NCI-H526 (cell line): Measurements from ENCODE around the gene TUBA1C.
A peak's percentile ranks its signal among the peaks of the same experiment; 100 is the strongest.
"Not testable (repeated sequence)": the region's sequence is repeated elsewhere in the genome, so short reads cannot be mapped to it uniquely, and the experiment has no call there.

Experiments used
- DNase-seq, 2 experiments: peaks; one replicate each; lab custom pipeline; 2025; lab: John Stamatoyannopoulos, UW

TUBA1C gene

DNA sequence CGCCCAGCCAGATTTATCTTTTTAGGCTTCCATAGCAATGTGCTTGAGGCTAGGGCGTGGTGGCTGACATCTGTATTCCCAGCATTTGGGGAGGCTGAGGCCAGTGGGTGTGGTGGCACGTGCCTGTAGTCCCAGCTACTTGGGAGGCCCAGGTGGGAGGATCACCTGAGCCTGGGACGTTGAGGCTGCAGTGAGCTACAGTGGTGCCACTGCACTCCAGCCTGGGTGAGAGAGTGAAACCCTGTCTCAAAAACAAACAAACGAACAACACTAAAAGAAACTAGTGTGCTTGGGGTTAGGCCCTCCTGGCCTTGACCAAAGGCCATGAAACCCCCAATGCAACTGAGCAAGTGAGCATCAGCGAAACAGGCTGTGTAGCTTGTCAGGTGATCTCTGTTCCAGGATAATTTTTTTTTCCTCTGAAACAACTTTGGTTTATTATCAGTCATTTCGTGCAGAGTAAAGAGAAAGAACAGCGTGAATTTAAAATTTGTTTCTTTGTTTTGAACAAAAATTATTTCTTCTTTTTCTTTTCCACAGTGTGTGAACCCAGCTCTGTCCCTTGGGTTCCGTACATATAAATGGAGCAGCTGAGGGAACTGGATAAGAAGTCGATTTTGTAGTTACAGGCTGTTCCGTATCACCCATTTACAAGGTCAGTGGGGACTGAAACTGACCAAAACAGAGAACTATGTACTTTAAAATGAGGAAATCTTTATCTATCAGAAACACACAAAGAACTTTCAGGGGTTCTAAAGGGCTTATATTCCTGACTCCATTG lies 8.8 kb upstream of the TUBA1C start:
- no peak for DNase-seq

DNA sequence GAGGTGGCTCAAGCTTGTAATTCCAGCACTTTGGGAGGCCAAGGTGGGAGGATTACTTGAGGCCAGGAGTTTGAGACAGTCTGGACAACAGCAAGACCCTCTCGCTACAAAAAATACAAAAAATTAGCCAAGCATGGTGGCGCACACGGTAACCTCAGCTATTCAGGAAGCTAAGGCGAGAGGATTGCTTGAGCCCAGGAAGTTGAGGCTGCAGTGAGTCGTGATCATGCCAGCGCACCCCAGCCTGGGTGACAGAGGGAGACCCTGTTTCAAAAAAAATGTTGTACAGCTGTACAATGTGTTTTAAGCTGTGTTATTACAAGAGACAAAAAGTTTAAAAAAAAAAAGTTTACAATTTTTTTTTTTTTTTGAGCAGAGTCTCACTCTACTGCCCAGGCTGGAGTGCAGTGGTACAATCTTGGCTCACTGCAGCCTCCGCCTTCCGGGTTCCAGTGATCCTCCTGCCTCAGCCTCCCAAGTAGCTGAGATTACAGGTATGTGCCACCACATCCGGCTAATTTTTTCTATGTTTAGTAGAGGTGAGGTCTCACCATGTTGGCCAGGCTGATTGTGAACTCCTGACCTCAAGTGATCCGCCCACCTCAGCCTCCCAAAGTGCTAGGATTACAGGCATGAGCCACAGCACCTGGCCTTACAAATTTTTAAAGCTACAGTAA lies 7.2 kb upstream of the TUBA1C start:
- DNase-seq: not testable (repeated sequence)

DNA sequence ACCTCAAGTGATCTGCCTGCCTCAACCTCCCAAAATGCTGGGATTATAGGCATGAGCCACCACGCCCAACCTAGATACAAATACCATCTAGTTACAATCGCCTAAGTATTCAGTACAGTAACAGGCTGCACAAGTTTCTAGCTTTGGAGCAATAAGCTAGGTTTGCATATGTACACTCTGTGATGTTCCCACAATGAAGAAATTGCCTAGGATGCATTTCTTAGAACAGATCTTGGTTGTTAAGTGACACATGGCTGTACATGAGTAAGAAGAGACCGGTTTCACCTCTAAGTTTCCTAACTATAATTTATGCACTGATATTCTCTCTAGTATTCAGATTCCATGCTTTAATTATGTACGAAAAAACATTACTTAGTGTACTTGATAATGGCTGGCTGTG lies 5.4 kb upstream of the TUBA1C start:
- DNase-seq: no peak

DNA sequence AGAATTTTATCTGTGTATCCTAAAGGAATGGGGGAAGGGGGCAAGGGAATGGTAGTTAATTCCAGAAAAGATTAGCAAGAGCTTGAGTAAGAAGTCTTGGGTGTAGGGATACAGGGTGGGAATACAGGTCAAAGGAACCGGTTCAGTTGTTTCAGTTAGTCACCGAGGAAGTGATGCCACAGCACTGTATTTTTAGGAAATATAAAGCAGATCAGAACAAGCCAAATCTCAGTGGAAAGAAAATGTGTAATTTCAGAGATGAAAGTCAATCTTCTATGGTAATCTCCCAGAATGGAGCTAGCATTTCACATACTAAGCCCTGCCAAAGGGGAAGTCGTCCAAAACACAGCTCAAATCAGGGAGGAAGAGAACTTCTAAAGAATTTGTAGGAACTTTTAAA lies 4.7 kb upstream of the TUBA1C start:
- no peak for DNase-seq

DNA sequence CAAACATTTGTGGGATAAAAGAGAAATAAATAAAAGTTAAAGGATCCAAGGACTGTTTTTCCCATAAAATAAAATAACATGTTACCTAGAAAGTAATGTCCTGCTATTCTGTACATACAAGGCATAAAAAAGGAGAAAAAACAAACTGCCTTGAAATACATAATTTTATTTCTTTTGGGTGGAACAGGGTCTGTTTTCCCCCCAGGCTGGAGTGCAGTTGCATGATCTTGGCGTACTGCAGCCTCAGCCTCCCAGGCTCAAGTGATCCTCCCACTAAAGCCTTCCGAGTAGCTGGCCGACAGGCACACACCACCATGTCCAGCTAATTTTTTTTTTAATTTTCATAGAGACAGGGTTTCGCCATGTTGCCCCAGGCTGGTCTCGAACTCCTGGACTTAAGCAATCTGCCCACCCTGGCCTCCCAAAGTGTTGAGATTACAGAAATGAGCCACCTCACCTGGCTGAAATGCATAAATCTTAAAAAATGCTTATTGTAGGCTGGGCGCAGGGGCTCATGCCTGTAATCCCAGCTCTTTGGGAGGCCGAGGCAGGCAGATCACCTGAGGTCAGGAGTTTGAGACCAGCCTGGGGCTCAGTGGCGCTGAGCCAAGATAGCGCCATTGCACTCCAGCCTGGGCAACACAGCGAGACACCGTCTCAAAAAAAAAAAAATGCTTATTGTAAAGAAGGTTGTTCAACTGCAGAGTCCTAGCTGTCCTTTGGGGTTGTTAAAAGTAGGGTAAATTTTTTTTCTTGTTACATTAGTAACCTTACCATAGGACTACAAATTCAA lies 4.1 kb upstream of the TUBA1C start:
- DNase-seq: no peak

DNA sequence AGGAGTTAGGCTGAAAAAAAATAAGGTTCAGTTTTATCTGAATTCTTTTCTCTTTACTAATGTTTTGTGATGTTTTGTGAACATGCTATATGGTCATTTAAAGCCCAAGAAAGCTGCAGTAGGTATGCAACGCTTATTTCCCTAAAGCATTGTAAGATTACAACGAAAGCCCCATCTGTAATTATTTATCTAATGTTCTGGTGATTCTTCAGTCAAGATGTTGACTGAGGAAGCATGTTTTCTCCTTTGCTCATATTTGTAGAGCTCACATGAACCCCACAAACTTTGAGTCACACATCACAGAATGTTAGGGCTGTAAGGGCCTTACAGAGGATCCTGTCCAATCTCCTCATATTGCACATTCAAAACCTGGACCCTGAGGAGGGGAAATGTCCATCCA lies 3.2 kb upstream of the TUBA1C start:
- no peak for DNase-seq

DNA sequence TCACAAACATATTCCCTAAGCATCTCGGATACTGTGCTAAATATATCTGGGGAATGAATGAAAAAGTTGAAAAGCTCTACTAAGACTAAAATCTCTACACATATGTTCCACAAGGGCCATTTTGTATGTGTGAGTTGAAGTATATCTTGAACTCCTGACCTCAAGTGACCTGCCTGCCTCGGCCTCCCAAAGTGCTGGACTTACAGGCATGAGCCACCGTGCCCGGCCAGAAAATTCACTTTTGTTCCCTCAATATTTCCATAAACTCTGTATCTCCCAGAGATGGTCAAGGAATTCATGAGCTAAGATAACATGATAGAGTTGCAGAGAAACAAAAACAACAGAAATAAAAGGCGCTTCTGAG lies 1.5 kb upstream of the TUBA1C start:
- no peak for DNase-seq

DNA sequence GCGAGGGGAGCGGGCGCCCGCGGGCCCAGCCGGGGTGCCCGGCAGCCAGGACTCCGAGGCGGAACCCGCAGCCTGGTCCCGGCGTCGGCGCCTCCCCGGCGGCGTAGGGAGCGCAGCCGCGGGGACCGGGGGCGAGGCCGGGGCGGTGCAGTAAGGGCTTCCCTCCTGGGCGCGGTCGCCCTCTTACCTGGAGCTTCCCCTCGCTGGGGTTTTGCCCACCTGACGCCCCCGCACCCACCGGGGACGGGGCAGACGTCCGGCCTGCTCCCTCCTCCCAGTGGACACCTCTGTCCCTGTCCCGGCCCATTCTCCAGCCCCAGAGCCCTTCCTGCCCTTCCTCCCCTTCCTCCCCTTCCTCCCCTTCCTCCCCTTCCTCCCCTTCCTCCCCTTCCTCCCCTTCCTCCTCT lies 413 bp upstream of the TUBA1C start:
- peak; percentile 57 to 76 for DNase-seq

DNA sequence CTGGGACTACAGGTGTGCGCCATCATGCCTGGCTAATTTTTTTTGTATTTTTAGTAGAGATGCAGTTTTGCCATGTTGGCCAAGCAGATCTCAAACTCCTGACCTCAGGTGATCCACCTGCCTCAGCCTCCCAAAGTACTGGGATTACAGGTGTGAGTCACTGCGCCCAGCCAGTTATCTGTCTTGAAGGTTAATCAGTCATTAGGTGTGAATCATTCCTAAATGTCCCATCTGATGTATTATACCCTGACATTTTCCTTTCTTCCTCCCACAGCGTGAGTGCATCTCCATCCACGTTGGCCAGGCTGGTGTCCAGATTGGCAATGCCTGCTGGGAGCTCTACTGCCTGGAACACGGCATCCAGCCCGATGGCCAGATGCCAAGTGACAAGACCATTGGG lies 4.3 kb downstream of the TUBA1C start:
- not testable (repeated sequence) for DNase-seq

DNA sequence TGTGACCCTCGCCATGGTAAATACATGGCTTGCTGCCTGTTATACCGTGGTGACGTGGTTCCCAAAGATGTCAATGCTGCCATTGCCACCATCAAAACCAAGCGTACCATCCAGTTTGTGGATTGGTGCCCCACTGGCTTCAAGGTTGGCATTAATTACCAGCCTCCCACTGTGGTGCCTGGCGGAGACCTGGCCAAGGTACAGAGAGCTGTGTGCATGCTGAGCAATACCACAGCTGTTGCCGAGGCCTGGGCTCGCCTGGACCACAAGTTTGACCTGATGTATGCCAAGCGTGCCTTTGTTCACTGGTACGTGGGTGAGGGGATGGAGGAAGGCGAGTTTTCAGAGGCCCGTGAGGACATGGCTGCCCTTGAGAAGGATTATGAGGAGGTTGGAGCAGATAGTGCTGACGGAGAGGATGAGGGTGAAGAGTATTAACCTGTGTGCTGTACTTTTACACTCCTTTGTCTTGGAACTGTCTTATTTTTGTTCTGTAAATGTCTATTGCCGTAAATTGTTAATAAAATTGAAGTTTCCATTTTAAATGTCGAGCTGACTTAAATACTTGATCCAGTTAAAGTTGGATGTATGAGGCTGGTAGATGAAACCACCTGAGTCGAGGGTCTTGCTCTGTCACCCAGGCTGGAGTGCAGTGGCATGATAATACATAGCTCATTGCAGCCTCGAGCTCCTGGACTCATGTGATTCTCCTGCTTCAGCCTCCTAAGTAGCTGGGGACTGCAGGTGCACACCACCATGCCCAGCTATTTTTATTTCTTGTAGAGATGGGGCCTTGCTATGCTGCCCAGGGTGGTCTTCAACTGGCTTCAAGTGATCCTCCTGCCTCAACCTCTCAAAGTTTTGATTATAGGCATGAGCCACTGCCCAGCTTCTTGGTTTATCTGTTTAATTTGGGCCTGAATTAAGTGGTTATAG lies 8.2 kb downstream of the TUBA1C start:
- no peak for DNase-seq

DNA sequence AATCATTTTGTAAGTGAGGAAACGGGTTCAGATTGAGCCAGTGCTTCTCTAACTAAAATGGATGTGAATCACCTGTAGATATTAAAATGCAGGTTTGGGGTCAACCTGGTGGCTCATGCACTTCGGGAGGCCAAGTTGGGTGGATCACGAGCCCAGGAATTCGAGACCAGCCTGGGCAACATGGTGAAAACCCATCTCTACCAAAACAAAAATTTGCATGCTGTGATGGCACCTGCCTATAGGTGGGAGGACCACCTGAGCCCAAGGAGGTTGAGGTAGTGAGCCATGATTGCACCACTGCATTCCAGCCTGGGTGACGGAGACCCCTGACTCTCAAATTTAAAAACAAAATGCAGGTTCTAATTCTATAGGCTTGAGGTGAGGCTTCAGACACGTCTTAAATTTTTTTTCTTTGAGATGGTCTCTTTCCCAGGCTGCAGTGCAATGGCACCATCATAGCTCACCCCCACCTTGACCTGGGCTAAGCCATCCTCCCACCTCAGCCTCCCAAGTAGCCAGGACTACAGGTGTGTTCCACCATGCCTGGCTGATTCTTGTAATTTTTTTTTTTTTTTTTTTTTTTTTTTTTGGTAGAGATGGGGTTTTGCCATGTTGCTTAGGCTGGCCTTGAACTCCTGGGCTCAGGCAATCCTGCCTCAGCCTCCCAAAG lies 9.0 kb downstream of the TUBA1C start:
- DNase-seq: no peak

DNA sequence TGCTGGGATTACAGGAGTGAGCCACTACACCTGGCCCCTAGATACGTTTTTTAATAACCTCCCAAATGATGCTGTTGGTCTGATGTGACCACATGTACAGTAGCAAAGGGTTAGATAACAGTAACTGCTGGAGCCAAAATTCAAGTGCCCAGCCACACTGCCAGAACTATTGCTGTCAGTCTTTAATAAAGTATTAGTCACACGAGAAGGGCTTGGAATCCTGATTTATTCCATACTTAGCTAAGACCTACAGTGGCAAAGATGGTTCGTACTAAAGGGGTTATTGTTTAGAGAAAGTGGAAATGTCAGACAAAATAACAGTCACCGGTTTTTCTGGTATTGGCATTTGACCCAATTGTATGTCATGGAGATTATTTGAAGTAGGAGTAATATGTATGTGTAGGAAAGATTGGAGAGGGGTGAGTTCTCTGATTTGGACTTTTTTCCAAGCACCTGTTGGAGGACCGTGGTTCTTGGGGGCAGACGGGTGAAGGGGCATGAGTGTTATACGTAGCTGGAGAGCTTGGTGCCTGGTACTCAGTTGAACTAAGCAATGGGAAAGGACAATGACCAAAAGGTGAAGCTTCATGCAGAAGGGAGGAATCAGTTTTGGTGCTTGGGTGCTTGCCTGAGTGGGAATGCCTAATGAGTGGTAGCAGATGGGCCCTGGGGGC lies 9.7 kb downstream of the TUBA1C start:
- DNase-seq: no peak

DNA sequence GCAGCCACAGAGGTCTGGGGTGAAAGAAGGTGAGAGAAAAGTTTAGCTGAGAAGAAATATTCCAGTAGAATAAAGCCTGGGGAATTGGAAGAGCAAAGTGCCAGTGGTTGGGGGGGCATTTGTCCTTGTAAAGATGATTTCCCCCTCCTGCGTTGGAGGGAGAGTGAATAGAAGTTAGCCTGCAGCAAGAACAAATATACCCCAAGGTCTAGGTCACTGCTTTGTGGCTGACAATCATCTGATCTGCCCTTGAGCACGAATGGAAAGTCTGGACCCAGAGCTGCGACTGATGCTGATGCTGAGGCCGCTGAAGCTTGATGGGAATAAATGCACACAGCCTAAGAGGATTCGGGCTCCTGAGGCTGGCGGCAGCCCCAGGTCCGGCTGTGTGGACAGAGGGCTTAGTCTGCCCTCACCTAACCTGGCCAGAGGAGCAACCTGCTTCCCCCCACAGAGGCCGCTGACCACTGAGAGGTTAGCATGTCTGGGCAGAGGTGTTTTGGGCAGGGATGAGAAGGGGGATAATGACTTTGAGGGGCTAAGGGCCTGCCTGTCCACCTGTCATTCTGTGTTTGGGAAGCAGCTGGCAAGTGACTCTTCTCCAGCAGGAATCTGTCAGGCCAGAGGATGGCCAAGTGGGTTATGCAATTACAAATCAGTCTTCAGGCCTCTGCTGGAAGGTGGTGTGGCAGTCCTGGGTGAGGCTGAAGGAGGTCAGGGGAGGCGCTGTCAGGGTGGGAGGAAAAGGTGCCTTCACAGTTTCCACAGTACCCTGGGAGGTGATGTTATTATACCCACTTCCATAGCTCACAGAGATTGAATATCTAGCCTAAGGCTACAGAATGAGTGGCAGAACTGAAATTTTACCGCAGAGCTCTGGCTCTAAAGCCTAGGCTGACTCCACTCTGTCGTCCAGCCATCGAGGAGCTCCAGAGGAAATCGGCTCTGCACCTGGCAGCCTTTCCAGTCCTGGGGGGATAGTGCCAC lies 11.7 kb downstream of the TUBA1C start:
- no peak for DNase-seq

DNA sequence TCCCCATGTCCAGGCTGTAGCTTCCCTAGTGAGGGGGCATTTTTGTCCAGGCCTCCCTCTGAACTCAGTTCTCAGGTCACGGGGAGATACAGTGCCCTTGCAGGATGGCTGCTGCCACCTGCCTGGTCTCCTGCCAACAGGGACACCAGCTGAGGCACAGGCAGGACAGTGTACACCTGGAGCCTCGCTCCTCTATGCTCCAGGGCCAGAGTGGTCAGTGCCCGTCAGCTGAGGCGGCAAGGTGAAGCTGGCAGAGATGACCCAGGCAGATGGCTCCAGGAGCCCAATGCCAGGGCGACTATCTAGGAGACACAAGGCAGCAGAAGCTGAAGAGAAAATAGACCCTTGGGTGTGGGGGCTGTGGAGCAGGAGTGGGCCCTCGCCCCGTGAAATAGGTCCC lies 12.6 kb downstream of the TUBA1C start:
- no peak for DNase-seq

DNA sequence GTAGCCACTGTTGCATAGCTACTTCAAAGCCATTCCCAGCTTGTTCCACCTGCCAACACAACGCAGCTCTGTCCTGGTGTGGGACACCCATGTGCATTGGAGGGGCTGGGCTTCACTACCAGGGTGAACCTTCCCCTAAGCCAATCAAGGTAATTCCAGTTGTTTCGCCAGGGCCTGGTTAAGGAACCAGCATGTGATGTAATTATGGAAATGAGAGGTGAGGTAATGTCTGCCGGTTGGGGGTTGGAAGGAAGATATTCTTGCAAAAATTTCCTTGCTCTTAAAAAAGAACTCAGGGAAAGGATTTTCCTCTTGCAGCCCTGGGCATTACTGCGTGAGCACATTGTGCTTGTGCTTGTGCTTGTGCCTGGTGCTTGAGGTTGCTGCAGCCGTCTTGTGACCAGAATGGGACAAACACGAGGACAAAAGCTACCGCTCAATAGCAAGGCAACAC lies 14.9 kb downstream of the TUBA1C start:
- peak in 1 of 2 experiments; percentile 47 for DNase-seq

DNA sequence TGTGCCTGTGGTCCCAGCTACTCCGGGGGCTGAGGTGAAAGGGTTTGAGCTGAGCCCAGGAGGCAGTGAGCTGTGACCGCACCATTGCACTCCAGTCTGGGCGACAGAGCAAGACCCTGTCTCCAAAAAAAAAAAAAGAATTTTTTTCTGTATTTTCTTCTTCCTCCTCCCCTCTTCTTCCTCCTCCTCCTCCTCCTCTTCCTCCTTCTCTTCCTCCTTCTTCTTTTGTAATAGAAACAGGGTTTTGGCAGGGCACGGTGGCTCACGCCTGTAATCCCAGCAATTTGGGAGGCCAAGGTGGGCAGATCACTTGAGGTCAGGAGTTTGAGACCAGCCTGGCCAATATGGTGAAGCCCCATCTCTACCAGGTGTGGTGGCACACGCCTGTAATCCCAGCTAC lies 15.7 kb downstream of the TUBA1C start:
- not testable (repeated sequence) for DNase-seq

DNA sequence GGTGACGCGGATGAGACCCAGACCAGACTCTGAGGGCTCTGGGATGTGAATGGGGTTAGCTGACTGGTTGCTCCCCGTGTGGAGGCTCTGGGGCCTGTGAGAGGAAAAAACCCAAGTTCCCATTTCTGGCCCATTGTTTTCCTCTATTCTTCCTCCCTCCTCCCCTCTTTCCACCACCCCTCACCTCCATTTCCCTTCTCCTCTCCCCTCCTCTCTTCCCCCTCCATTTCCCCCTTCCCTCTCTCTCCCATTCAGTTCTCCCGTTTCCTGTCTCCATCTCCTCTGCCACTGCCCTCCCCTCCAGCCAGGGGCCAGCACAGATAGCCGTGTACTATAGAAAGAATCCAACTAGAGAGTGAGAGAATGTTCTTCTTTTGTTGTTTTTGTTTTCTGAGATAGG lies 17.4 kb downstream of the TUBA1C start:
- DNase-seq: no peak

DNA sequence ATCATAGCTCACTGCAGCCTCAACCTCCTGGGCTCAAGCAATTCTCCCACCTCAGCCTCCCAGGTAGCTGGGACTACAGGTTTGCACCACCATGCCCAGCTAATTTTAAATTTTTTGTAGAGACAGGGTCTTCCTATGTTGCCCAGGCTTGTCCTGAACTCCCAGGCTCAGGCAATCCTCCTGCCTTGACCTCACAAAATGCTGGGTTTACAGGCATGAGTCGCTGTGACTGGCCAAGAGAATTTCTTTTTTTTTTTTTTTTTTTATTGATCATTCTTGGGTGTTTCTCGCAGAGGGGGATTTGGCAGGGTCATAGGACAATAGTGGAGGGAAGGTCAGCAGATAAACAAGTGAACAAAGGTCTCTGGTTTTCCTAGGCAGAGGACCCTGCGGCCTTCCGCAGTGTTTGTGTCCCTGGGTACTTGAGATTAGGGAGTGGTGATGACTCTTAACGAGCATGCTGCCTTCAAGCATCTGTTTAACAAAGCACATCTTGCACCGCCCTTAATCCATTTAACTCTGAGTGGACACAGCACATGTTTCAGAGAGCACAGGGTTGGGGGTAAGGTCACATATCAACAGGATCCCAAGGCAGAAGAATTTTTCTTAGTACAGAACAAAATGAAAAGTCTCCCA lies 18.0 kb downstream of the TUBA1C start:
- DNase-seq: not testable (repeated sequence)
